HG03439 (cell line): ENCODE results near the gene SRBD1.

Experiments used
- ATAC-seq: cut with Tn5 transposase; IDR thresholded peaks from one replicate; pipeline ENCODE4 v1.9.1; 2021; ENCODE audit warnings: mild to moderate bottlenecking, moderate library complexity; ENCODE audit not compliant: unreplicated experiment

SRBD1 gene

GRCh38 chr2:45554073-45554741 is 56.9 kb downstream of the SRBD1 start:
- no peak for ATAC-seq

- no peak for ATAC-seq
Measured at GRCh38 chr2:45551862-45552261, 59.2 kb downstream of the SRBD1 start.

DNA sequence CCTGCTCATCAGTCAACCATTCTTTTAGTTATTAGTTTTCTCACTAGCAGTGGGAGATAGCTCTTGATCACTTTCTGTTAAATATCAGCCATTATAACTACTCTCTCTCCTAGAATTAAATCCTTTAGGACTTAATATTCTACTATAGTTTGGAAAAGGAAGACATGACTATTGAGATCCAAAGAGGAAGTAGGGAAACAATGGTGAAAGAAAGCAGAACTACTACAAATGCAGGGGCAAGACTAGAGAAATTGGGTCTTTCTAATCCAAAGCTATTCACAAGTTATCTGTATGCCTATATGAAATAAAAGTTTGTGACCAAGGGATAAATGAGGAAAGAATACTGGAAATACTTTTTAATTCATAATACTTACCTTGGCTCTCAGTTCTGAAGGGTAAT is 65.1 kb downstream of the SRBD1 start:
- ATAC-seq: no peak

- ATAC-seq: no peak
Measured at GRCh38 chr2:45543257-45543656, 67.8 kb downstream of the SRBD1 start.

GRCh38 chr2:45542013-45542412 is 69.1 kb downstream of the SRBD1 start:
- no peak for ATAC-seq

GRCh38 chr2:45541450-45541849 is 69.6 kb downstream of the SRBD1 start:
- ATAC-seq: no peak

- ATAC-seq: no peak
Measured at GRCh38 chr2:45540942-45541341, 70.1 kb downstream of the SRBD1 start.

DNA sequence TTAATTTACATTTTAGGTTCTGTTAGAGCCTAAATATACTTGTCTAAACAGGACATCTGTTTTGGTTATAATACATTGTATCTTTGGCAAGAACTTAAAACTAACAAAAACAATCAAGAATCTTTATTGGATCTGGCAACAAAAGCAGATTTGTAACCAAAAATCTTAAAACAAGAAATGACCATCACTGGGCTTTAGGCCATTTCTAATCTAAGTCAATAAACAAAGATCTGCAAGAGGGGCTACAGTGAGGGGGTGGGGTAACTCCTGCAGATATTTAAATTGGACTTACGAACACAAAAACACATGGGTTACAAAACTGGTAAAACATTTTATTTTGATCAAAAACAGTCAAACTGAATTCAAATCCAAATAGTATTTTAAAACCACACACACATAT is 77.3 kb downstream of the SRBD1 start:
- ATAC-seq: no peak

DNA sequence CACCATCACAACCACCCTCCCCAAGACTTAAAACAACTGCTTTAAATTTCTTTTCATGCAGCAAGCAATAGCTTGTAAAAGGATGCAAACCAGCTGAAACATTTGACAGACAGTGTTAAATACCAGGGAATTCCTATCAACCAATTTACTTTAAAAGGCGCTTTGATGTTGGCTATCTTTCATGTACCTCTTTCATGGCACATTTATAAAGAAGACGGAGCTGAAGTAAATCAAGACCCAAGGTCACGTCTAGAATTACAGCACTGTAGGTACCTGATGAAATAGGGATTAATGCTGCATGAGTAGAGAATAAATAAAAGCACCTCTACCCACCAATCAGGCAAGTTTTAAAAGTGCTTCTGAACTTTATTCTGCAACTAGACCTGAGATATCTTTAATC is 78.9 kb downstream of the SRBD1 start:
- ATAC-seq: no peak

DNA sequence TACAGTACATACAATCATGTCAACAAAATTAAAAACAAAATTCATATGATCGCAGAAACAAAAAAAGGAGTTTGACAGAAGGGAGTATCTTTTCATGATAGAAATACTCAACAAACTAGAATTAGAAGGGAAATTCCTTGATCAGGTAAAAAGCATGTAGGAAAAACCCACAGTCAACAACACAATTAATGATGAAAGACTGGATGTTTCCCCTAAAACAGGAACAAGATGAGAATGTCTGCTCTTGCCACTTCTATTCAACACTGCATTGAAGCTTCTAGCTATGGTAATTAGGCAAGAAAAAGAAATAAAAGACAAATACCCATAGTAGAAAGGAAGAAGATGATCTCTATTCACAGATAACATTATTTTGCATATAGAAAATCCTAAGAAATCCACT is 87.1 kb downstream of the SRBD1 start:
- ATAC-seq: no peak

DNA sequence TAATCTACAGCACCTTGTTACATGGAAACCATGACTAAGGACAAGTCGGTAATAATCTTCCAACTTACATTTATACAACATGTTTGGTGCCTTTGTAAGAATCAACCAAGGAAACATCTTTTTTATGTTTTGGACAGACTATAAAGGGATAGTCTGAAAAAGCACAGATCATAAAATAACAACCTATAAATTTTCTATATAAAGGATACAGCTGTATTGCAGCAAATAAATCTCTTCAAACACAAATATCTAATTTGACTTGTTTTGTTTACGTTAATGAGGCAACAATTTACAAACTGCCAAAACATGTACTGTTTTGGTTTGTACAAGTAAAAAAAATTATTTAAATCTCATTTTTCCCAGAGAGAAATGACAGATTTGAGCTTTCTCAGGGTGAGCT is 92.5 kb downstream of the SRBD1 start:
- ATAC-seq: no peak

DNA sequence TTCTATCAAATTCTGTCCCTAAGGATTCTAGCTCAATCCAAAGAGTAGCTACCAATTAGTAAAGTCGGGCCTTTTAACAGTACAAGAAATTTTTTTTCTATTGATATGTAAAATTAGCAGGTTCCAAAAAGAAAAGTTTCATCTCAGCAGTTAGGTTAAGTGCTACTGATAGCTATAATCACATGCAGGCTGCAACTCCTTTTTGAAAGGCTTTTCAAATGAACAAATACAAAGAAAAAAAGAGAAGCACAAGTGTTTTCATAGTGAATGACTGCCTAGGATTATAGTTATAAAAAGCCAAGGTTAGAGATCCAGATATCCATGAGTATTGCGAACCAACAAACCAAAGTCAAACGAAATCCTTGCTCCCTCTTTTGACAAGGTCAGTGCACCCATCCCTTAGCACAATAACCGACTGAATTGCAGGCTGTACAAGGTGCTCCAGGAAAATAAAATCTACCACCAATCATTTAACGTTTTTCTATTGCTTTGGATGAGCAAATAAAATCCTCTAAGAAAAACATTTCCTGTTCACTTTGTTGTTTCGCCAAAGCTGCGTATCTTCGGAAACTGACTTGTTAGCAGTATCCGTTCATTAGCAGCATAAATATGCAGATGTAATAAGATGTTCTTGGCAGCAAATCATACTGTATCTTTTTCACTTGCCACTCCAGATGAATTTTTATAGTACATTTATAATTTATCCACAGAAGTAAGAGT is 100.2 kb downstream of the SRBD1 start:
- no peak for ATAC-seq

- ATAC-seq: no peak
Measured at GRCh38 chr2:45506756-45507155, 104.3 kb downstream of the SRBD1 start.

DNA sequence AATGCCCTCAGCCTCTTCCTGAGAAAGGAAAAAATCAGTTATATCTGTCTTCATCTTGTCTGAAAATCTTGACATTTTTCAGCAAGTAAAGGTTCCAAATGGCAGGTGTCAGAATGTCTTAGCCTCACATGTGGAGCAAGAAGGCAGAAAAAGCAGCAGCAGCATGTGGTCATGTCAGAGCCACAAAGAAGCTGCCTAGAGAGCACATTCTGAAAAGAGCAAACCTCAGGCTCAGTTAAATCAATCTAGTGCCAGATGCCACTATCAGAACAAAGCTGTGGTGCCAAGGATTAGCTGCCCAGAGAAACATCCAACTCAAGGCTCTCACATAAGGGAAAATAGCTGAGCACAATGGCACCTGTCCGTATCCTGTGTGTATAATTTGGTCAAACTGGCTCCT is 105.9 kb downstream of the SRBD1 start:
- ATAC-seq: no peak

DNA sequence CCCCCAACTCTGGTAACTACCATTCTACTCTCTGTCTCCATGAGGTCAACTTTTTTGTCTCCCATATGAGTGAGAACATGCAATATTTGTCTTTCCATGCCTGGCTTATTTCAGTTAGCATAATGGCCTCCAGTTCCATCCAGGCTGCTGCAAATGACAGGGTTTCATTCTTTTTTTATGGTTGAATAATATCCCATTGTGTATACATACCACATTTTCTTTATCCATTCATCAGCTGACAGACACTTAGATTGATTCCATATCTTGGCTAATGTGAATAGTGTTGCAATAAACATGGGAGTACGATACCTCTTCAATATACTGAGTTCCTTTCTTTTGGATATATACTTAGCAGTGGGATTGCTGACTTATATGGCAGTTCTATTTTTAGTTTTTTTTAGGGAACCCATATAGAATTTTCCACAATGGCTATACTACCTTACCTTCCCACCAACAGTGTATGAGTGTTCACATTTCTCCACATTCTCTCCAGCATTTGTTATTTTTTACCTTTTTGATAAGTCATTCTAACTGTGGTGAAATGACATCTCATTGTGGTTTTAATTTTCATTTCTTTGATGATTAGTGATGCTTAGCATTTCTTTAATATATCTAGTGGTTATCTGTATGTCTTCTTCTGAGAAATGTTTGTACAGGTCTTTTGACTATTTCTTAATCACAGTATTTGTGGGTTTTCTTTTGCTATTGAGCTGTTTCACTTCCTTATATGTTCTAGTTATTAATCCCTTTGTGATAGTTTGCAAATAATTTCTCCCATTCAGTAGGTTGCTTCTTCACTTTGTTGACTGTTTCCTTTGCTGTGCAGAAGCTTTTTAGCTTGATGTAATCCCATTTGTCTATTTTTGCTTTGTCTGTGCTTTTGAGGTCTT is 112.2 kb downstream of the SRBD1 start:
- ATAC-seq: no peak

DNA sequence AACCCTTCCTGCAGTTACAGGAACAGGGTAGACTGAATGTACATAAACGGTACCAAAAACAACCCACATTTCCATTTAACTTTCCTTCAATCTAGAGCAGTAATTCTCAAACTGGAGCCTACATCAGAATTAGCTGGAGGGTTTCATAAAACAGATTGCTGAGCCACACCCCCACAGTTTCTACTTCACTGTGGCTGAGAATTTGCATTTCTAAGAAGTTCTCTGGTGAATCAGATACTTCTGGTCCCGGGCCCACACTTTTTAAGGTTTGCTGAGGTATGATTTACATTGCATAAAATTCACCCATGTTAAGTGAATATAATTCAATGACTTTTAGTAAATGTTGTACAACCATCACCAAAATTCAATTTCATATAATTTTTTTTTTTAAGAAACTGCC is 113.7 kb downstream of the SRBD1 start:
- ATAC-seq: peak; percentile 69

GRCh38 chr2:45496869-45497268 is 114.2 kb downstream of the SRBD1 start:
- no peak for ATAC-seq

DNA sequence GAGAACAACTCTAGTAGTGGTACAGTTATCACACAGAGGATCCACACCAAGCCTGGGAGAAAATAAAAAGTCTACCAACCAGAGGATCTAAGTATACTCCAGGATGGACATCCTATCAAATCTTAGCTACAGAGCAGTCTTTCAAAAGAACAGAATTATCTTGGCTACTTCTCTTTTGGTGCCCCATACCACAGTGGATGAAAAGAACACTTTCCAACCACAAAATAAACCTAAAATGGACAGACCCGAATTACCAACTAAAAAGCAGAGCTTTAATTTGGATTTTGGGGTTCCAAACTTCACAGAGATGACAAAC is 116.1 kb downstream of the SRBD1 start:
- no peak for ATAC-seq

GRCh38 chr2:45494275-45494977 is 116.6 kb downstream of the SRBD1 start:
- ATAC-seq: no peak

GRCh38 chr2:45484965-45485364 is 126.1 kb downstream of the SRBD1 start:
- no peak for ATAC-seq

DNA sequence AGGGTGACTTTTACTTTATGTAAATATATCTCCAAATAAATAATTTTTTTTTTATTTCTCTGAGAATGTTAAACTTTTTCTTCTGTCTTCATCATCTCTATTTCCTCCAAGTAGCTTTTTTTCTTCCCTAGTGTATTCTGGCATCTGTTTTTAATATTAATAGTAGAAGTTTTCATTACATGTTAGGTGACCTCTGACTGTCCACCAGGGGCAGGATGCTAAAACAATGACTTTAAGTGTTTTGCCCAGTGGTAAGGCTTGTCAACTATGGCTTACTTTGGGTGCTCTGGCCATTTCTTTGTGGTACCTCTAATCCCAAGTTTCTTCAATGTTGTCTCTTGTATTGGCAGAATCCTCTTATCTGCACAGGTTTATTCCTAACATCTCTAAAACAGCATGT is 127.1 kb downstream of the SRBD1 start:
- ATAC-seq: no peak
